Activated CD4-positive, alpha-beta T cell treated with anti-CD3 and anti-CD28 coated beads, Interleukin-2, amount 50 U/mL, for 48 hours (primary cell): ENCODE measurements around the gene SMIM31.

ENCODE experiments used
- DNase-seq, 2 experiments: peaks; one replicate each; pipeline ENCODE4 v3.0.0-alpha.2; 2020

SMIM31 gene

GRCh38 chr4:164789047-164789446, 35.1 kb downstream of the SMIM31 start:
- no peak for DNase-seq

- DNase-seq = no peak
Measured at GRCh38 chr4:164790249-164790648, 36.3 kb downstream of the SMIM31 start.

DNA sequence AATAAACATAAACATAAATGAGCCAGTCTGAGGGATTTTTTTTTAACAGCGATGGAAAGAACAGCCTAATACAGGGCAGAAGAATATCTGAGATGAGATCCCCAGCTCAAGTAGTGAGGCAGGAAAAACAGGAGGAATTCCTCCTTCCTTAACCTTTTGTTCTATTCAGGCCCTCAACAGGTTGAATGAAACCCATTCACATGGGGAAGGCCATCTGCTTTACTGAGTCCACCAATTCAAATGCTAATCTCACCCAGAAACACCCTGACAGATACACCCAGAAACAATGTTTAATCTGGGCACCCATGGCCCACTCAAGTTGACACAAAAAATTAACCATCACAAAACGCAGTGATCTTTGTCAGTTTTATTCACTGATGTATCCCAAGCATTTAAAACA, 45.5 kb downstream of the SMIM31 start:
- DNase-seq = no peak

DNA sequence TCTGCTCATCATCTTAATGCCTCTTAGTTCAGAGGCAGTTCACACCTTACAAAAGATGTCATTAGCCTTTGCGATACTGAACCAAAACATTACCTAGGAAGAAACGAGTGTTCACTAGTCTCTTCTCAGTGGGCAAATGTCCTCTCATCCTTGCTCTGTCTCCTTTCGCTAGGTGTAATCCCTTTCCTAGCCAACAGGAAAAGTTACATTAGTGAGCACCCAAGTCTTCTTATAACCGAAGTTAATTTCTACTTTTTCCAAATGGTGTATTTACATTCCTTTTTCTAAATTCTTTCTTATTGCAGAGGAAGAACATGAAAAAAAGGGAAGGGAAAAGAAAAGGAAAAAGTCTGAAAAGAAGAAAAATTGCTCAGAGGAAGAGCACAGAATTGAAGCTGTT, 46.9 kb downstream of the SMIM31 start:
- no peak for DNase-seq

DNA sequence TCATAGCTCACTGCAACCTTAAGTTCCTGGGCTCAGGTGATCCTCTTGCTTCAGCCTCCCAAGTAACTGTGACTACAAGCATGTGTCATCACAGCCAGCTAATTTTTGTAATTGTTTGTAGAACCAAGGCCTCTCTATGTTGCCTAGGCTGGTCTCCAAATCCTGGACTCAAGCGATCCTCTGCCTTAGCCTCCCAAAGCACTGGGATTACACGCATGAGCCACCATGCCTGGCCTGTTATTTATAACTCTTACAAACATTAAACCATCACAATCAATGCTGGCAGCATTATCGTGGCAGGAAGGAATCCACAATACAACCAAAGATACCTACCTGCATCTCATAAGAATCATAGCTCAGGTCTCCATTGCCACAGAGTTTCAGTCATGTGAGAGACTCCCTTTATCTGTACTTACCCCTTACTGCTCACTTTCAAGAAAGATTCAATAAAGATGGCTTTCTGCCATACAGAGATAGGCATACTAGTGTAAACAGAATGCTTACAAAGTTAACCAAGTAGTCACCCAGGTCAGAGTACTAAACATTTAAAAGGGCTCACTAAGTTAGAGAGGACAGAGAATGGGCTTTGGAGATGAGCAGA, 48.5 kb downstream of the SMIM31 start:
- DNase-seq = no peak

- no peak for DNase-seq
Measured at GRCh38 chr4:164803702-164804101, 49.8 kb downstream of the SMIM31 start.

DNA sequence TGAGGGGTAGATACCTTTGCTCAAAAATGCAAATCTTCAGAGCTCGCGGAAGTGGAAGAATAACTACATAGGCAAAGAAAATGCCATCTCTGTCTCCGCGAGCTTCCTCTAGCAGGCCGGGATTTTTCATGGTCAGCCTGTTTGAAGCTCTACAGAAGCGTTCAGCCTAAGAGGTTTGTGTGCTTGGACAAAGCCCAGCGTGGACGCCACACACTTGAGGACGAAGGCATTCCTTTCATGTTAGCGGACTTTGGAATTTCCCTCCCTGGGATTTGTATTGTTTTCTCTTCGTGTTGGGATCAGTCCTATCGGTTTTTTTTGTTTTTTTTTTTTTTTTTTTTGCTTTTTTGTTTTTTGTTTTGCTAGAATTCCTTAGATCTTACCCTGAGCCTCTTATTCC, 53.7 kb downstream of the SMIM31 start:
- DNase-seq = no peak

- no peak for DNase-seq
Measured at GRCh38 chr4:164813554-164813953, 59.6 kb downstream of the SMIM31 start.

- no peak for DNase-seq
Measured at GRCh38 chr4:164815711-164816110, 61.8 kb downstream of the SMIM31 start.

DNA sequence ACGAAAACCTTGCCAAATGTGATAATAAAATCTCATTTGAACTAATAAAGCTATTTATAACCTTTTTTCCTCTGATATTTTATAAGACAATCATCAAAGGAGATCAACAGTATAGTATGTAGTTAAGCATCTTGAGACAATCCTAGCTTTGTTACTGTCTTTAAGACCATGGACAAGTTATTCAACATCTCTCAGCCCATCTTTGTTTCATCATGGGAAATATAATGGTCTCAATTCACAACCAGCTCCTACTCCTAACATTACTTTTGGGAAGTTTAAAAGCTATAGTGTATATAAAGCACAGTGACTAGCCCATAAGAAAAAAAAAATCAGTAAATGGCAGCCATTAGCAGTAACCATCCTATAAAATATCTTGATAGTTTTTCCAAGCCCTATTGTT, 65.4 kb downstream of the SMIM31 start:
- no peak for DNase-seq

DNA sequence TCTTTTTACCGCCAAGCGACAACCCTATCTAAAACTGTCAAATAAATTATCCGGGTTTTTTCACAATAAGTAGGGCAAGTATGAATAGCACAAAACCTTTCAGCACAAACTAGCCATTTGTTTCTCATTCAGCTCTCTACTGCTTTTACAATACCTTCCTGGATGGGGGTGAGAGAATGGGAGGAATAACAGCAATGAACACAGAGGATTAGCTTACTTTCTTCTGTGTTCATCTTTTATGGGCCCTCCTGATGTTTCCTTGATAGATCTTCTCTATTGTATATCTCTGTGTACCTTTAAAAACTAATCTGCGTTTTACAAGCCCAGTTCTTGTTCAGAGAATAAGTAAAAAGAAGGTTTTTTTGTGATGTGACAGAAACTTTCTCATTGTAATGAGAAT, 67.8 kb downstream of the SMIM31 start:
- no peak for DNase-seq

DNA sequence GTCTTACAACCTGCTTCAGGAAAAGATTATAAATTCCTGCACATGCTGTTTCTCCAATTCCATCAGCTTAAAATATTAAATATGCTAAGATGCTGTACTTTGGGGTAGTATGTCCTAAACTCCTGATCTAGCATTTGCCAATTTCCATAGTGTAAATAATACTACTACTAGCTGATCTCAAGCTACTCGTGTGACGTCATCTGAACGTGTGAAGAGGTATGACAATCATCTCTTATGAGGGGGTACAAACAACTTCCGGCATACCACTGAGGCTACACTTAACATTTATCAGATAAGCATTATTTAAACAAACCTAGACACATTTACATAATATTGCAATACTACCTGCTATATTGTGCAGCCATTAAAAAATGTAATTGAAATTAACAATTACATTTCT, 70.7 kb downstream of the SMIM31 start:
- DNase-seq = no peak

DNA sequence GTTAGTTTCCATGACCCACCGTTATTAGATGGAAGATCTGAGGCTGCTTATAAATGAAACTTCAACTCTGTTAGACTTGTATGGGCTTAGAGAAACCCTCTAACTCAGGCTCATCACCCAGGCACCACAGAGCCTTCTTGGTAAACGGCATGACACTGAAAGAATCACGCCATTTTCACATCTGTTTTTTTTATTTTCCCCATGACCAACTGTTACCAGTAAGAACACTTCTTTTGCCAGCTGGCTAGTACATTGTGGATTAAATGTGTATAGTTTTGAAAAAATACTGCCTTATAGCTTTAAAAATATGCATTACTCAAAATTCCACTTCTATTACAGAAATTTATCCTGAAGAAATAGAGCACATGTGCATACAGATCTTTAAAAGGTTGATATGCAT, 75.0 kb downstream of the SMIM31 start:
- DNase-seq = no peak

DNA sequence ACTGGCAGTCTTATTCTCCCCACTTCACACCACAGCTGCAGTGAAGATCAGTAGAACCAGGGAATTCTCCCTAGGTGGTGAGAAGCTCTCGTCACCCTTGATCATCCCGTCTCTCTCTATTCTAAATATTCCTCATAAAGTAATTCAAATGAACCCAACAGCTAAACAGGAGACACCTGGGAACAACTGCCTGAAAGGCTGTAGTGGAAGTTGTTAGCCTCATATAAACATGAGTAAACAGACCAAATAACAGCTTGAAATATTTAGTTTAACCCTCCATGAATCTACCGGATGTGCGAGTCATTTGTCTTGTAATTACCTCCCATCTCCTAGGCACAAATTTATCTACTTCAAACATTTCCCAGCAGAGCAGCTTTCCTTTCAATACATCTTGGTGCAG, 92.6 kb downstream of the SMIM31 start:
- DNase-seq = no peak

DNA sequence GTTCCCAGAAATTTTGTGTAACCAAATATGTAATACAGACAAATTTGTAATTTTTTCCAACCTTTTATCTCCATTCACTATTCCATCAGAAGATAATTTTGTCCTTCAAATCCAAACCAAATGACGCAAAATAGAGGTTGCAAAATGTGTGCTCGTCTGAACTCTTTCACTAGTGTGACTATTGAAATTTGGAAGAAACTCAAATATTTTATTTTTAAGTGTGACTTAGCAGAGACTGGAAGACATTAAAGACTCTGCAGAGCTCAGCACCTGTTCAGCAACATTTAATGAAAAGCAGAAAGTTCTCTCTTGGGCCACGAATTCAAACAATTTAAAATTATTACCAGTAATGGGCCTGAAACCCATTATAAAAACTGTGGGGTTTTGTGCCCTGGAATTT, 93.1 kb downstream of the SMIM31 start:
- no peak for DNase-seq

DNA sequence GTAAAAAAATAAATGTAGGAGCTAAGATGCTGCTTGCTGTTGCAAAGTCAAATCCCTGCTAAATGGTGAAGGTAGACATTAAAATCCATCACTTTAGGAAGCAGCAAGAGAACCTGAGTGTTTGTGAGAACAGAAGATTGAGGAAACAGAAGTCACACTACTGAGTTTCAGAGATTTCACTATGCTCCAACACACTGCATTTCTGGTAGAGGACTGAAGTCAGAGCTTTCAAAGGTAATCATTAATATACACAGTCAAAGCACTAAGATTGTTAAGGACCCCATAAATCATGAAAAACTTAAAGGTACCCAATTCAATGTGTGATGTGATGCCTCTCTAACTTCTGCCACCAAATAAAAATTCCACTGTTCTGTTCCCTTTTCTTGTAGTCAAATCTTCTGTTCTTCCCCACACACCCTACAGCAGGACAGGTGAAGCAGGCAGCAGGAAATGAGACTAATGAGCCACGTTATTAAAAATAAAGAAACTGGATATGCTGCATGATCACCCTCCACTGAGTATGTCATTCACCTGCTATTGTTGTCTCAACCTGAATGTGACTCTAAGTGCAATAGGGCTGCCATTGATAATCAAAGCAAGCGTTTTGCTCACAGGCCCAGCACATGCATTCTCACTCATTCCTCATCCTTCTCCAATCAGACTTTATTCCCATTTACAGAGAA, 94.2 kb downstream of the SMIM31 start:
- DNase-seq = no peak
